Activated naive CD8-positive, alpha-beta T cell treated with anti-CD3 and anti-CD28 coated beads, Interleukin-2, amount 10 ng/mL, durations not matched to agents 7 days and 5 days (primary cell): ENCODE measurements around the gene CAPZB. TPM values are rescaled to one million over a fixed set of nuclear protein-coding genes. Genes with fewer than 3 reads are reported as not detected.

Source experiments
- ATAC-seq: fragments of 150-1000 bp; cut with Tn5 transposase; one replicate; pipeline ENCODE4 v1.10.0; 2021; ENCODE audit warnings: low read depth, moderate library complexity
- POLR2A ChIA-PET: fragments of 350-600 bp; sonication (Branson Sonifier 250); formaldehyde crosslinking; loops from one replicate; lab custom pipeline; 2021; ENCODE audit warnings: antibody characterized with exemption; lab: Charles Lee
- DNase-seq: peaks from one replicate; pipeline ENCODE4 v3.0.0; 2021
- H3K27ac Mint-ChIP-seq: one replicate; pipeline ENCODE4 v1.8.0; 2022; ENCODE audit warnings: mild to moderate bottlenecking, mixed read lengths
- H3K27me3 Mint-ChIP-seq: one replicate; pipeline ENCODE4 v1.8.0; 2022; ENCODE audit warnings: mild to moderate bottlenecking, moderate library complexity, mixed read lengths
- H3K36me3 Mint-ChIP-seq: one replicate; pipeline ENCODE4 v1.8.0; 2021; ENCODE audit warnings: mild to moderate bottlenecking, mixed read lengths
- H3K4me1 Mint-ChIP-seq: one replicate; pipeline ENCODE4 v1.8.0; 2021; ENCODE audit warnings: mixed read lengths
- H3K4me3 Mint-ChIP-seq: one replicate; pipeline ENCODE4 v1.8.0; 2022; ENCODE audit warnings: mild to moderate bottlenecking, moderate library complexity, mixed read lengths
- H3K9me3 Mint-ChIP-seq: one replicate; pipeline ENCODE4 v1.8.0; 2021; ENCODE audit warnings: mixed read lengths
- total RNA-seq, 2 experiments: library from RNA; stranded (reverse); gene quantifications; one replicate each; pipeline ENCODE4 v1.2.3, GENCODE V29; 2021

CAPZB gene
- total RNA-seq, 2 experiments from 2014 or later: 395 to 412 TPM

DNA sequence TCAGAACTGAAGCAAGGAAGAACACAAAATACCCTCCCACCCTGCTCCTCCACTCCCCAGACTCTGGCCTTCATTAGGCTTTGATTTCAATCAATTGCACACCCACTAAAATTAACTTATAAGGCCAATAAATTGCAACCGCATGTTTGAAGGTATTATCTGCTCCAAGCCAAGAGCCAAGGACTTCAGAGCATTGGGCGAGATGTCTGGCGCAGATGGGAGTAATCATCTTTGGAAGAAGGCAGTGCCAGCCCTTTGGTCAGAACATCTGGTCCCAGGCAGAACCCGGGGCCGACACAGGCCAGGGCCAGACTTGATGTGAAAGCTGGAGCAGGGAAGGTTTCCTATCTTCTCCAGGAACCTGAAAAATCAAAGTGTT is 113.2 kb downstream of the CAPZB start:
- no peak for ATAC-seq
- H3K36me3 Mint-ChIP-seq: peaks cover 12% of the 10 kb centered on the region

DNA sequence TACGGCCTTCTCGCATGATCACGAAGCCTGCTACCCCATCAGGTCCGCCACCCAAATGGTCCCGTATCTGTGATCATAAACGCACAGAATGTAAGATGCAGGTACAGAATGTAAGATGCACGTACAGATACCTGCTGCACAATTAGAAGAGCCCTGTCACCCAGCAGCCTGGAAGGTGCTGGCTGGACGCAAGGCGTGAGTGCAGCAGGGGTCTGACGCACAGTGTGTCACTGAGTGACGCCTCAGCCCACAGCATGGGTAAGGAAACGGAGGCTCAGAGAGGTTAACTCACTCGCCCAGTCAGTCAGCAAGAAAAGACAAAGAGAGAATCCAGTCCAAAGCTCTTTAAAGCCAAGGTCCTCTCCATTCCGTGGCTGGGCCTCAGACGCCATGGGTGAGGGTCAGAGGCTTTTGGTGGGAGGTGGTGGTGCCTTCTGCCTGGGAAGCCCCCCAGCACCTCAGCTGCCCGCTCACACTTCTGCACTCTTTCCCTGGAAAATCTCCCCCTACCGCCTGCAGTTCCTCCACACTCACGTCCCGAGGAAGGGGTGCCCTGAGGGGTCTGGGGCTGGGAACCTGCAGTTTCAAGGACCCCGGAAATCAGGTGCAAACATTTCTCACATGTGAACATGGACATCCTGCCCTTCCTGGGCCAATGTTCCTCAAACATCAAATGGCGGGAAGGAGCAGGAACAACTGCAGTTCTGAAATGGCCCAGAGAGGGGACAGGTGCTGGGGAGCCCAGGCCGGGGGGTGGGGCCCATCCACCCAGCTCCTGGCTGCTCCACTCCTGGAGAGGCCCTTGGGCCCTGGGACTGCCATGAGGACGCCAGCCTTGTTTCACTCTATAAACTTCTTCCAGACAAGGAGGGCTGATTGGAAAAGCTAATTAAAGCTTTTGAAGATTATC is 113.9 kb downstream of the CAPZB start:
- DNase-seq (no peak), ATAC-seq (no peak)
- no peak overlapping the region for H3K4me3 Mint-ChIP-seq
- H3K9me3 Mint-ChIP-seq: no peaks in the 10 kb centered on the region
- H3K36me3 Mint-ChIP-seq: peaks cover 6% of the 10 kb centered on the region
- POLR2A ChIA-PET: no interaction called here
- no peaks in the 10 kb centered on the region for H3K27me3 Mint-ChIP-seq
- H3K27ac Mint-ChIP-seq: no peak overlapping the region
- H3K4me1 Mint-ChIP-seq: no peaks in the 10 kb centered on the region

More for the DNA sequence above, 113.2 kb downstream of the CAPZB start:
- POLR2A ChIA-PET: no interaction called here
- Mint-ChIP-seq H3K27me3 (no peaks in the 10 kb centered on the region), H3K4me3 (no peak overlapping the region), H3K4me1 (no peaks in the 10 kb centered on the region), H3K27ac (no peak overlapping the region), H3K9me3 (no peaks in the 10 kb centered on the region)
- no peak for DNase-seq

DNA sequence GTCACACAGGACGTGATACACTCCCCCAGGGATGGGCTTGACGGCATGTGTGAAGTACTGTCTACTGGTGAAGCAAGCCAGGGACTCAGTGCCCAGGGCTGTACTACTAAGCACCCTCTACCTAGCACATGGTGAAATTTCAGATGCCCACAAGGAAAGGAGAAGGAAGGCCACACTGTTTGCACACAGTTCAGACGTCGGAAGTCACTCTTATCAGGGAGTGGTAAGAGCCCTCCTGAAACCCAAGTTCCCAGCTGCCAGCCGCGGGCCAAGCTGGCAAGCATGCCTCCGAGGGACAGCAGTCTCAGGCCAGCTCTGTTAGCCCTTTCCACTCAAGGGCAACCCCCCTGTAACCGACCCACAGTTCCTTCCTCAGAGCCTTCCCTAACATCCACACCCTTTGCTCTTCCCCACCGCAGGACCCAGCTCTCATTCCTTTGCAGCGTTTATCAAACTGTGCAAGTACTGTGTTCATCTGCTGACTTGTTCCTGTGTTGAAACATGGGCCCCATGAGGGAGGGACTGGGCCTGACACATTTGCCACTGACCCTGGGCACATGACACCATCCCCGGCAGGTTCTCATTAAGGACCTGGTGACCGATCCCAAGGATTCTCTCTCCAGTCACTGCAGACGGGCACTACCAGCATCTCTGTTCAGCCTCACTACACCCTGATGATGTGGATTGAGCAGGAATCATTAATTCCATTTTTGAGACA is 114.7 kb downstream of the CAPZB start:
- no peak for DNase-seq
- Mint-ChIP-seq H3K4me3 (no peak overlapping the region), H3K36me3 (peaks cover 3% of the 10 kb centered on the region), H3K9me3 (no peaks in the 10 kb centered on the region), H3K4me1 (no peaks in the 10 kb centered on the region), H3K27ac (peak overlapping the region; percentile 38), H3K27me3 (no peaks in the 10 kb centered on the region)
- POLR2A ChIA-PET: no interaction called here
- no peak for ATAC-seq

DNA sequence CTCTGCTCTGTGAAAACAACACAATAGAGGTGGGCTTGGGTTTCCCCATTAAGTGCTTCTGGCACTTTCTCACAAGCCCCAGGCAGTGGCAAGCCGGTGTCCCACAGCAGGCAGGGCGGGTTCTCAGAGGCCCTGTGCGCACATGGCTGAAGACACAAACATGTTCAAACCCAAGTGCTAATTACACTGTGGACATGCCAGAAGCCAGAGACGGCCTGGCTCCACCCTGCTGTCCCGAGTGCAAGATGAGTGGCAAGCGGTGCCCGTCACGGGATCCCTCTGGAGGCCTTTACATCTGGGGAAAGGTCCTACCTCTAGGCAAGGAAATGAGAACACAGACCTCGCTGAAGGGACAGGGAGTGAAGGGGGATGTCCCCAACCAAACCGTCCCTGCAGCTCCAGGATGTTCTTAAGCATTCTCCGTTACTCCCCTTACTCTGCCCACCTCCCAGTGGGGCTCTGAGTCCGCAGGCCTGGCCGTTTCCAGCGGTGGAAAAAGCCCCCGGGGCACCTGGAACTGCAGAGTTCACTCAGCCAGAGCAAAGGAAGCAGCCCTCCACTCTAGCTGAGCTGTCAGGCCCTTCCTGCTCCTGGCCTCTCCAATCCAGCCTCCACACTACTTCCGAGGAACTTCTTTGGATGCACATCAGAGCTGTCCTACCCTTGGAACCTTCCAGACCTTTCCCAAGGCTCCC is 115.8 kb downstream of the CAPZB start:
- H3K4me1 Mint-ChIP-seq: no peaks in the 10 kb centered on the region
- H3K27me3 Mint-ChIP-seq: no peaks in the 10 kb centered on the region
- peaks cover 1% of the 10 kb centered on the region for H3K36me3 Mint-ChIP-seq
- no peak for ATAC-seq
- H3K4me3 Mint-ChIP-seq: no peak overlapping the region
- DNase-seq: no peak
- H3K27ac Mint-ChIP-seq: no peak overlapping the region
- POLR2A ChIA-PET: no interaction called here
- H3K9me3 Mint-ChIP-seq: no peaks in the 10 kb centered on the region

DNA sequence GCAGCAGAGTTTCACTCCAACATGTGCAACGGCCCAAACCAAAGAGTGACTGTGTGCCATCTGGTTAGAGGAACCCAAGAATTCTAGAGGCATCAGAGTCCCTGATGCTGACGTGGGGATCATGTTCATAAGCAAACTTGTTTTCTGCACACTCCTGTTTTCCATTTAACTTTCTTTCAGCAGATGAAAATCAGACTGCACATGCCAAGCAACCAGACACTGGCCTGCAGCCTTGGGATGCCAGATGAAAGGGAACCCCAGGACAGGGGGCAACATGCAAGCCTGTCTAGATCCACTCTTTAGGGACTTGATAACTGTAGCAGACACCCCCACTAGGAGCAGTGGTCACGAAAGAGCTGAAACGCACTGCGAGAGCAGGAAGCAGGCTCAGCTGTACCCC is 116.4 kb downstream of the CAPZB start:
- Mint-ChIP-seq H3K27me3 (no peaks in the 10 kb centered on the region), H3K36me3 (peaks cover 1% of the 10 kb centered on the region), H3K4me3 (no peak overlapping the region), H3K9me3 (no peaks in the 10 kb centered on the region), H3K27ac (no peak overlapping the region), H3K4me1 (no peaks in the 10 kb centered on the region)
- ATAC-seq (no peak), DNase-seq (no peak)
- POLR2A ChIA-PET: no interaction called here

DNA sequence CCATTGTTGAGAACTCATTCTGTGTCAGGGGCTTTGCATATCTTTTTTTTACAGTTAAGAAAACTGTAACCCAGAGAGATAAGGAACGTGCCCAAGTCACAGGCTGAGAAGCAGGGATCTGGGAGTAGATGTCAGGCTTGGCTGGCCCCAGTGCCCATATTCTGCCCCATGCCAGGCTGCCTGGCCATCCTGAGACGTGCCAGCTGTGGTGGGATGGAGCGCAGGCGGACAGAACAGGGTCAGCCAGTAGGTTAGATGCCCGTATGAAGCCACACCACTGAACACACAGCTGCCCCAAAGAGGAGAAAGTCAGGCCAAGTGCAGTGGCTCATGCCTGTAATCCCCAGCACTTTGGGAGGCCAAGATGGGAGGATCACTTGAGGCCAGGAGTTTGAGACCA is 117.3 kb downstream of the CAPZB start:
- no peak for ATAC-seq
- H3K9me3 Mint-ChIP-seq: no peaks in the 10 kb centered on the region
- no peaks in the 10 kb centered on the region for H3K27me3 Mint-ChIP-seq
- no peak overlapping the region for H3K4me3 Mint-ChIP-seq
- POLR2A ChIA-PET: no interaction called here
- no peak for DNase-seq
- peaks cover 1% of the 10 kb centered on the region for H3K36me3 Mint-ChIP-seq
- H3K4me1 Mint-ChIP-seq: no peaks in the 10 kb centered on the region
- H3K27ac Mint-ChIP-seq: no peak overlapping the region

DNA sequence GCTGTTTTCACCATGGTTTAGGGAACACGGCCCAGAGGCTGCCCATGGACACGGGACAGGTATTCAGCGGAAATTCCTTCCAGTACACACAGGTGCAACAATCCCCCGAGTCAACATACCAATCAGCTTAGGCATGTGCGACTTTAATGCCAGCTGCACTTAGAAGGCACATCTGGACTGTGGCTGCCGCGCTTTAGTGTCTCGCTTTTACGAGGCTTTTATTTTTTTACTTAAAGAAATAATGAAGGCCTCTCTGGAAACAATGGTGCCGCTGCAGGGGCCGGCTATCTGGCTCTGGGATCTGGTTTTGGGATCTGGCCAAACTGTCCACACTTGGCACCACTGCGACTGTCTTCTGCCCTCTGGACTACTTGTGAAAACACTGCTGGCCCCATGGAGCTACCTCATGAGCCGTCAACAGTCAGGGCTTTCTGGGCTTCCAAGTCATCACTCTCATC is 117.7 kb downstream of the CAPZB start:
- peaks cover 1% of the 10 kb centered on the region for H3K36me3 Mint-ChIP-seq
- no peak overlapping the region for H3K27ac Mint-ChIP-seq
- POLR2A ChIA-PET: no interaction called here
- H3K4me3 Mint-ChIP-seq: no peak overlapping the region
- H3K9me3 Mint-ChIP-seq: no peaks in the 10 kb centered on the region
- H3K27me3 Mint-ChIP-seq: no peaks in the 10 kb centered on the region
- ATAC-seq (no peak), DNase-seq (no peak)
- H3K4me1 Mint-ChIP-seq: peaks cover 2% of the 10 kb centered on the region

DNA sequence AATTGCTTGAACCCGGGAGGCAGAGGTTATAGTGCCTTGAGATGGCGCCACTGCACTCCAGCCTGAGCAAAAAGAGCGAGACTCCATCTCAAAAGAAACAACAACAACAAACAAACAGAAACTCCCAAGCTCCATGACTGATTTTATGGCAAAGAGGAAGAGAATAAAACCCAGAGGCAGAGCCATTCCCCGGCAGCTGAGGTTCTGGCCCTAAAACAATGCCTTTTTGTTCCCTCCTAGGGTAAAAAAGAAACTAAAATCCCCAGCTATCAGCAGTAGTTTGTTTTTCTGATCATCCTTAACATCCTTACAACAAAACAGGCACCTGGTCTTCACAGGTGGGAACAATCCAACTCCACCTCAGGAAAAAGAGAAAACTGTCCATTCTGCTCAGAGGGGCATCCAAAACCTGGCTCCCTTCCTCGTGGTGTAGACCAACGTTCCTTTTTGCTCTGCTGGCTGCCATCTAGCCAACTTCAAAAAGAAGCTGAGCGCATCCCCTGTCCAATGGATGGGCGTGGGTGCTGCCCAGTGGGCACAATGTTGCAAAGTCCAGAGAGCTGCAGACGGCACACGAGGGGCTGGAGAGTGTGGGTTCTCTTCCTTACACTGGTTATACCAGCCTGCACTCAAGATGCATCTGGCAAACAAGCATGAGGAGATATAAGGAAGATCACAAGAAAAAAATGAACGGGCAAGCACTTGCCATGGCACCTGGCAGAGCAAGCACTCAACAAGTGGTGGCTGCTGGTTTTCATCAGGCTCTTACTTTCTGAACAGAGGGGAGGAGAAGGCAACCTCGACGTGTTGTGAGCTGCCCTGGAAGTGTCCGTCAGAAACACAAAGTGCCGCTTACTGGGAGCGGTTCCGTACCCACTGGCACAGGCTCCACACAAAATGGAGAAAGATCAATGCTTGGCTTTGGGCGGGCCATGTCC is 118.5 kb downstream of the CAPZB start:
- Mint-ChIP-seq H3K4me3 (no peak overlapping the region), H3K27ac (peak overlapping the region; percentile 10), H3K27me3 (no peaks in the 10 kb centered on the region), H3K4me1 (peaks cover 3% of the 10 kb centered on the region), H3K36me3 (peaks cover 1% of the 10 kb centered on the region), H3K9me3 (no peaks in the 10 kb centered on the region)
- POLR2A ChIA-PET: no interaction called here
- no peak for DNase-seq
- ATAC-seq: no peak

DNA sequence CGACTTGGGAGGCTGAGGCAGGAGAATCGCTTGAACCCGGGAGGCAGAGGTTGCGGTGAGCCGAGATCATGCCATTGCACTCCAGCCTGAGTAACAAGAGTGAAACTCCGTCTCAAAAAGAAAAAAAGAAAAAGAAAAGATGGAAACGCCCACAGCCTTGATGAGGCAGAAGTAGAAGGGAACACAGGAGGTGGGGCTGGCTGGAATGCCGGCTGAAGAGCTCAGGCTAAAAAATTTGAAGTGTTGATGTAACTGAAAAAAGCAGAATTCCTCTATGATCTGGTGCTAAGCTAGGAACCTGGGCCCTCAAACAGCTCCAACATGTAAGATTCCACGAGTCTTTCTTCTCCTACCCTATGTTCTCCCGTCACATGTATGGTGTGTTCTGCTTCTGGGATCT is 119.6 kb downstream of the CAPZB start:
- DNase-seq: no peak
- H3K27me3 Mint-ChIP-seq: no peaks in the 10 kb centered on the region
- no peak overlapping the region for H3K4me3 Mint-ChIP-seq
- H3K9me3 Mint-ChIP-seq: no peaks in the 10 kb centered on the region
- POLR2A ChIA-PET: no interaction called here
- no peak overlapping the region for H3K27ac Mint-ChIP-seq
- peaks cover 10% of the 10 kb centered on the region for H3K4me1 Mint-ChIP-seq
- peaks cover 3% of the 10 kb centered on the region for H3K36me3 Mint-ChIP-seq
- no peak for ATAC-seq

DNA sequence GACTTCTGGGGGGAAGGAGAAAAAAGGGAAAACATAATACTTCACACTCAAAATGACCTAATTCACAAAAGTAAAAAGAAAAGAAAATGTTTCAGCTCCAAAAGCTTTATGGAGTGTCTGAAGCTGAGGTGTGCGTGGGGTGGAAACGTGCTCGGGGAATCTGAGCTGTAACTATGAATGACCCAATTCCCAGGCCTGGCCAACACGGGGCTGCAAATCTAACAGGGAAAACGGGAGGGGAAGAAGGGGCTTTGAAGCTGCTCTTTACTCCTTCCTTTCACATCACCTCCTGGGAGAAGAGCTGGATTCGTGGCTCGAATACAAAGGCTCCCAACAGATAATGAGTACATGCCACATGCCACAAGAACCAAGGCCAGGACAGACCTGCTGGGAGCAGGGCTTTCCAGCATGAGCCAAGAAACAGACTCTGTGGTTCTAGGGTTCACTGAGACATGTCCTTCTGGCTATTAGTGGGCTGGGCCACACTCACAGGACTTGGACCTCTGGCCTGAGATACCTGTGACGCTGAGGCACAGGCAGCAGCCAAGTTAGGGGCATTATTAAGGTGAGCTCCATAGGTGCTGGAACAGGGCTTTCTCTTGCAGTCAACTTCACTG is 121.7 kb downstream of the CAPZB start:
- Mint-ChIP-seq H3K9me3 (no peaks in the 10 kb centered on the region), H3K27me3 (no peaks in the 10 kb centered on the region), H3K36me3 (peaks cover 2% of the 10 kb centered on the region), H3K4me3 (no peak overlapping the region), H3K27ac (no peak overlapping the region), H3K4me1 (peaks cover 20% of the 10 kb centered on the region)
- DNase-seq (no peak), ATAC-seq (no peak)
- POLR2A ChIA-PET: interaction anchor here (1.1 kb wide), 1 partner anchor 11 kb away, joined by 4 read pairs; no protein-coding TSS in a partner anchor

DNA sequence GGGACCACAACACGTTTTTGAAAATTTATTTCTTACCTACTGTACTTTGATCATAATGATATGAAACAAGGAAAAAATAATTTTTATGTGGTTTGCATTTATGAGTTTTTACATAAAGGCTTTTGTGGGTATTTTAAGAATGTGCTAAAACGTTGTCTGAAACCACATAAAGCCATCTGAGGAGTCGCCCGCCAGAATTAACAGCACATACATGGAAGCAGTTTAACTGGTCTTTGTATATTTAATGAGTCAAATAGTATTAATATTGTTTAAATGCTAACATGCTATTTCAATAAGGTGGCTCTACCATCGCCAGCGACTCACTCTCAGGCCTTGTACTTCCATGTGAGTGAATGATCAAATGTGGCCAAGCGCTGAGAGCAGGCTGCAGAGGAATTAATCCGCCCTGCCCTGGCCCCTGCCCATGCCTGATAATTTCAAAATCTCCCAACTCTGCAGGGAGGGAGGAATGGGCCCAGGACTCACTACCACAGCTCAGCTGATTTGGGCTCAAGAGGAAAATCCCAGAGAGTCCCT is 123.7 kb downstream of the CAPZB start:
- Mint-ChIP-seq H3K36me3 (peaks cover 2% of the 10 kb centered on the region), H3K4me3 (no peak overlapping the region), H3K4me1 (peaks cover 20% of the 10 kb centered on the region), H3K27me3 (no peaks in the 10 kb centered on the region), H3K9me3 (no peaks in the 10 kb centered on the region), H3K27ac (no peak overlapping the region)
- POLR2A ChIA-PET: interaction anchor here (1.3 kb wide), 1 partner anchor 235 kb away, joined by 3 read pairs; a partner anchor contains a TSS
- DNase-seq: no peak
- no peak for ATAC-seq
